Urothelium cell line (cell line): ENCODE measurements around the gene CENPX.
"Not testable (repeated sequence)": the region's sequence is repeated elsewhere in the genome, so short reads cannot be mapped to it uniquely, and the experiment has no call there.

Experiments
- DNase-seq: peaks from one replicate; pipeline ENCODE4 v3.0.0; 2011; ENCODE audit warnings: low spot score, mixed read lengths
- FAIRE-seq: peaks from 2 replicates; lab custom pipeline; 2011; peaks lifted over from hg19 to GRCh38; lab: Jason Lieb, UNC

The CENPX gene

GRCh38 chr17:81984773-81985410 lies 37.8 kb downstream of the CENPX start:
- no peak for DNase-seq
- FAIRE-seq: peak; percentile 97

- DNase-seq (no peak), FAIRE-seq (no peak)
Measured at GRCh38 chr17:81983639-81984373, 38.9 kb downstream of the CENPX start.

GRCh38 chr17:81983011-81983638 lies 39.6 kb downstream of the CENPX start:
- no peak for FAIRE-seq

GRCh38 chr17:81981511-81981910 lies 41.2 kb downstream of the CENPX start:
- not testable (repeated sequence) for FAIRE-seq, DNase-seq

More at GRCh38 chr17:81983011-81983638, 39.6 kb downstream of the CENPX start:
- DNase-seq: no peak

- no peak for DNase-seq
Measured at GRCh38 chr17:81980707-81981343, 41.9 kb downstream of the CENPX start.

GRCh38 chr17:81980122-81980521 lies 42.6 kb downstream of the CENPX start:
- DNase-seq: no peak
- no peak for FAIRE-seq

More at GRCh38 chr17:81980707-81981343, 41.9 kb downstream of the CENPX start:
- FAIRE-seq: no peak

- FAIRE-seq (no peak), DNase-seq (no peak)
Measured at GRCh38 chr17:81978524-81979298, 44.0 kb downstream of the CENPX start.

GRCh38 chr17:81977211-81977808 lies 45.4 kb downstream of the CENPX start, which contains the start of gene ASPSCR1:
Gene ASPSCR1, plus strand, starts transcription at chr17:81977629. Its CDS starts 18 bp downstream, at chr17:81977647.
- DNase-seq (peak; percentile 97), FAIRE-seq (peak; percentile 53)

GRCh38 chr17:81976332-81977210 lies 46.1 kb downstream of the CENPX start:
- no peak for FAIRE-seq
- peak; percentile 46 for DNase-seq

GRCh38 chr17:81973432-81973831 lies 49.2 kb downstream of the CENPX start:
- no peak for FAIRE-seq
- DNase-seq: no peak

- DNase-seq (no peak), FAIRE-seq (no peak)
Measured at GRCh38 chr17:81968850-81969812, 53.5 kb downstream of the CENPX start.
